Effector CD4-positive, alpha-beta T cell (primary cell): Measurements from ENCODE around the gene FBF1.

Experiments used
- DNase-seq: peaks from one replicate; pipeline ENCODE4 v3.0.0-alpha.2; 2020

The FBF1 gene

DNA sequence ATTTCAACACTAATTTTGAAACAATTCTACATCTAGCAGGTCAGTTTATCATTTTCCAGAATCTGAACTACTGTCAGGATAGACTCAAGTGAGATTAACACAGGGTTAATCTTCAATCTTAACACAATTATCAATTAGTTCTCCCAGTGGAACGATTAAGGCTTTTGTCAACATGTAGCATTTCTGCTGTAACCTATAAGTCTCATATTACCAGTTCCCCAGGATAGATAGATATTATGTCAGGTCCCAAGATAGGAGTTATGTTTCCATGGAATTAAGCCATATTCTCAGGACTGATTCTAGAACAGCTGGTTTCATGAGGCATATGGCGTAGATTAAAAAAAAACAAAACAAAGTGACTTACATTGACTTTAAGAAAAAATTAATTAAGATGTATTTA lies 4.4 kb upstream of the FBF1 start:
- DNase-seq = no peak

GRCh38 chr17:75943491-75943890 lies 2.6 kb upstream of the FBF1 start:
- no peak for DNase-seq

GRCh38 chr17:75942473-75942872 lies 1.6 kb upstream of the FBF1 start:
- DNase-seq = no peak

DNA sequence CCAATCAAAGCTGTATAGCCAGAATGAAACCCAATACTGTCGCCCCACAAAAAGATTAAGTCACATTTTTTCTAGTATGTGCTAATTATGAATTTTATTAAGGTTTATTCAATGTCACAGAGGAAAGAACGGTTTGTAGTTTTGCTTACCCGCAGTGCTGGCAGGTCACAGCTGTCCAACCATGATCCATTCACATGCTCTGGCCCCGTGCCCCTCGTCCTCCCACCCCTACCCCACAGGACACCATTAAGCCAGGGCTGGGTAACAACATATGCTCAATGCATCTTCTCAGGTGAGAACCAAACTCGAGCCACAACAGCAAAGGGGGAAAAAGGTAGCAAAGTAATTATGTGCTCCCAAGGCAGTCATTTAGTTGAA lies 589 bp upstream of the FBF1 start:
- DNase-seq = no peak

- DNase-seq = no peak
Observed at GRCh38 chr17:75937652-75938051, 3.2 kb downstream of the FBF1 start.

GRCh38 chr17:75933808-75934207 lies 7.0 kb downstream of the FBF1 start:
- no peak for DNase-seq

DNA sequence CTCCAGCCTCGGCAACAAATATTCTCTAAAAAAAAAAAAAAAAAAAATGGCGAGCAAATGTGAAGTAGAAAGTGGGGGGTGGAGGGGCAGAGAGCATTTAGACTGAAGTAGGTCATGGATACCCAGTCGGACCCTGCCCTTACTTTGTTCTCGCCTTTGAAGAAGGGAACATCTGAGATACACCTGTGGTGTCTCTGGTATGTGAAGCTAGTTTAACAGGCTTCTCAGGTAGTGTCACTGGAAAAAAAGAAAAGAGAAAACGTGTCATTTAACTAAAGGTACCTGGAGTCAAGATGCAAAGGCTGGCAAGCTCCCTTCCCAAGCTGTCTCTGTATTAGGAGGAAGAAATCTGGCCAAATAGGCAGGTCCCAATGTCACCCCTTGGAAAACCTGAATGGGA lies 8.0 kb downstream of the FBF1 start:
- no peak for DNase-seq

- DNase-seq = no peak
Observed at GRCh38 chr17:75931062-75931461, 9.8 kb downstream of the FBF1 start.

DNA sequence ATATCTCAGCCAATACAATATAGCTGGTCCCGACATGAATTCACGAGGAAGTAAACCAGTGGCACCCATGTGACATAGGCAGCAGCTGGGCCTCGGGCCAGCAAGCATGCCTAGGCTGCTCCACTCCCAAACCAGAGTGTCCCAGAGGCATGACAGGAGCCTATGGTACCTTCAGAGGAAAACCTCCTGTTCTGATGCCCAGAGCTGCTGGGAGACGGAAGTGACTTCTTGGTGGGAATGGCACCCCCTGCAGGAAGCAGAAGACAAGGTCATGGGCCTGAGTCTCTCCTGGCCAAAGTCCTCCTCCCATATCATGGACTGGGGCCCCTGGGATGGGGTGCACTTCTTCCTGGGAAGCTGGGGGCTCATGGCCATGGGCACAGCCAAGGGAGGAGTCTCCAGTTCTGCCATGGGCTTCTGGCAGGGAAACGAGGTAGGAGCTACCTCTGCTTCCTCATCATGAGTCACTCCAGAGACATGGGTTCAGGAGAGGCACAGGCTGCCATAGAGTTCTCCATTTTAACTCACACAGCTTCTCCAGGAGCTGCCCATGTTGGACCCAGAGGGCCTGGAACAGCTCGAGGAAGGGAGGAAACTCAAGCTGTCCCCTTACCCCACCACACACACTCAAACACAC lies 13.4 kb downstream of the FBF1 start:
- DNase-seq = no peak

DNA sequence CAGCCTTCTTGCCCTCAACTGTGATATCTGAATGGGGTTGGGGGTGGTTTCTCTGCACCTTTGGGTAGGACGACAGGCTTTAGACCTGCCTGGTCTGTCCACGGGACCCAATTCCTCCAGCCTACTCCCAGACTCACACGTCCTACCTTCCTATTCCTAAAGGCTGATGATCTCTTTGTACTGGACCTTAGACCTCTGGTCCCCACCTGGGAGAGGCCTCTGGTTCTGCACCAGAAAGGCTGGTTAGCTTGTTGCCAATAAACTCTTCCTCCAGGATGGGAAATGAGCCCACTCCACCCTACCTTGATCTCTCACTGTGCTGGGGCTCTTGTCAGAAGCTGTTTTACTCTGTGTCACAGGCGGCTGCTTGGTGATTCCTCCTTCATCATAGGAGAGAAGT lies 14.4 kb downstream of the FBF1 start:
- DNase-seq = no peak

DNA sequence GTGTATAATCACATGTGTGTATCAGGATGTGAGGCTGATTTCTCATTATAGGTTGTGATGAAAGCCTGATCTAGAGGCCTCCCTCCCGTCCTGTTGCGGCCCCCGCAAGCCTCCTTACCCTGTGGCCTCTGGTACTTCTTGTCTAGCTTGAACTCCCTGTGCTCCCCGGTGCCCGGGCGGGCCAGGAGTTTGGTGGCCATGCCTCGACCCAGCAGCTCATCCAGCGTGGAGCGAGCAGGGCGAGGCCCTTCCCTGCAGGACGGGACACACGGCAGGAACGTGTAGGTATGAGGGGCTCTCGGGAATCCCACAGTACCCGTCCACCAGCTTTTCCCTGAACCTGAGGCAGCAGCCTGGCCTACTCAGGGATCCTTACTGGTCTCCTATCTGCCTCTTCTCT lies 14.9 kb downstream of the FBF1 start:
- DNase-seq = no peak

GRCh38 chr17:75925103-75925502 lies 15.7 kb downstream of the FBF1 start:
- no peak for DNase-seq

DNA sequence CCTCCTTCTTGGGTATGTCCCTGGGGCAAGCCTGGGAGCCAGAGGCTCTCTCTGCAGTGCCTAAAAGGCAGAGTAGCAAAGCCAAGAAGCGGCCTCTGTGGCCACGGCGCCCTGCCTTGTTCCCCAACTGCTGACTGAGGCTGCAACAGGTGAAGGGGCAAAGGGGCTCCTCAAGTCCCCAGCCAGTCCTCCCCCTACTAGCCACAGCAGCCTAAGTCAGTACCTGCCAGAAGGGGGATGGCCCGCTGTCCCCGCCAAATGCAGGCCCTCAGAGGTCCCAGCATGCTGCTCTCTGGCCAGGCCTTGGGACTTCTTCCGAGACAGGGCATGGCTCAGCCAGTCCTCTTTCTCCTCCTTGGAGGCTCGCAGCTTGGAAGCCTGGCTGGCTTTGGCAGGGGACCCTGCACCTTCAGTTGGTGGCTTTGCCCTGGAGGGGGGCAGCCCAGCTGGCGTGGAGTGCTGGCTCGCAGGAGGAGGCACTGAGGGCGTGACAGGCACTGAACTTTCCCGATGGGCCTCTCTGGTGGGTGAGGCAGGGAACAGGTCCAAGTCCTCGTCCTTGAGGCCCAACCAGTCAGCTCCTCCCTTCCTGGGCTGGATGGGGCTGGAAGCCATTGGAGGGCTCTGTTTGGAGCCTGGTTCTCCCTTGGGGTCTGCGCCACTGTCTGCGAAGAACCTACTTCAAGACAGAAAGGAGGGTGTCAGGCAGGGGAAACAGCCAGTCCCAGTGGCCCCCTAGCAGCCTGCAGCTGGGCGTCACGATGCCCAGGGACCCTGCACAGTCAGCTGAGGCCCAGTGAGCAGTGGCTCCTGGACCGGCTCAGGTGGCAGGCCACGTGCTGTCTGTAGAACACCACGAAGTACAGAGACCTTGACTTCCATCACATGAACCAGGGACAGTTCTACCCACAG lies 17.6 kb downstream of the FBF1 start:
- no peak for DNase-seq

- no peak for DNase-seq
Observed at GRCh38 chr17:75922173-75922961, 18.5 kb downstream of the FBF1 start.

DNA sequence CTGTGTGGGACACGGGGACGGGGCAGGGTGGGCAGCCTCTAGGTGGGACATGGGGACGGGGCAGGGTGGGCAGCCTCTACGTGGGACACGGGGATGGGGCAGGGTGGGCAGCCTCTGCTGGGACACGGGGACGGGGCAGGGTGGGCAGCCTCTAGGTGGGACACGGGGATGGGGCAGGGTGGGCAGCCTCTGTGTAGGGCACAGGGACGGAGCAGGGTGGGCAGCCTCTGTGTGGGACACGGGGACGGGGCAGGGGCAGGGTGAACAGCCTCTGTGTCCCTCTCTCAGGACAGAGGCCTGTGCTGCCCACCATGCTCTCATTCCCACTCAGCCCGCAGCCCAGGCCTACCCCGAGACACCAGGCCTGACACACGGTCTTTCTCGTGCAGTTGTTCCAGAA lies 19.2 kb downstream of the FBF1 start:
- no peak for DNase-seq

DNA sequence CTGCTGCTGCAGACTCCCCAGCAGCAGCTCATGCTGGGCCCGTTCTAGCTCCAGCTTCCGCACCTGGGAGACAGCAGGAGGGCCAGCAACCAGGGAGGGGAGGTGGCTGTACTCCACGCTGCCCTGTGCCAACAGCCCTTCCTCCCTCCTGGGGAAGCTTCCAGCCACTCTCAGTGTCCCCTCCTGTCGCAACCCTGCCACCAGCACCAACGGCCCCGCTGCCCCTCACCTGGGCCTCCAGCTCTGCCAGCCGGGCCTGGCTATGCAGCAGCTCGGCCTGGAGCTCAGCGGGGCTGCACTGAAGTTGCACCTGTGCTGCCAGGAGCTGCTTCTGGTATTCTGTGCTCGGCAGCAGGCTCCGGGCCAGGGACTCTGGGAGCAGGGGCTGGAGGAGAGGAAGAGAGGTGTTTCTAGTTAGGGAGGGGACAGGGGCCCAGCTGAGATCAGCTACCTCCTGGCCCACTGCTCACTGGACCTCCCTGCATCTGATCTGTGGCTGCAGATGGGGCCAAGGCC lies 20.7 kb downstream of the FBF1 start:
- DNase-seq = no peak

GRCh38 chr17:75919611-75920010 lies 21.2 kb downstream of the FBF1 start:
- no peak for DNase-seq

GRCh38 chr17:75917917-75918445 lies 22.9 kb downstream of the FBF1 start:
- DNase-seq = no peak

GRCh38 chr17:75917141-75917916 lies 23.5 kb downstream of the FBF1 start:
- DNase-seq = no peak

DNA sequence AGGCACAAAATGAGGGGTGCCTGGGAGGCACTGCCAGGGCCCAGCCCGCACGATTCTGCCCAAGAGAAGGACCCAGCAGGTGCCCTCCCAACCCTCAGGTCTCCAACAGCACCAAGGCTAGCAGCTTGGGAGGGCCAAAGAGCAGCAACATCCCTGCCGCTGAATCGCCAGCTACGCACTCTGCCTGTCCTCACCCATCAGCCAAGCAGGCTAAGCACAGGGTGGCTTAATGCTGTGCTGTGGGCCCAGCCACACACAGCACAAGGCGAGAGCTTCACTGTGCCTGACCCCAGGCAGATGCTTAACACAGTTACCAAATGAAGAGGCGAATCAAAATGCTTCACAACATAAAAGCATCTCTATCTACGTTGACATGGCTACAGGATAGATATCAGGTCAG lies 25.6 kb downstream of the FBF1 start:
- DNase-seq = no peak

DNA sequence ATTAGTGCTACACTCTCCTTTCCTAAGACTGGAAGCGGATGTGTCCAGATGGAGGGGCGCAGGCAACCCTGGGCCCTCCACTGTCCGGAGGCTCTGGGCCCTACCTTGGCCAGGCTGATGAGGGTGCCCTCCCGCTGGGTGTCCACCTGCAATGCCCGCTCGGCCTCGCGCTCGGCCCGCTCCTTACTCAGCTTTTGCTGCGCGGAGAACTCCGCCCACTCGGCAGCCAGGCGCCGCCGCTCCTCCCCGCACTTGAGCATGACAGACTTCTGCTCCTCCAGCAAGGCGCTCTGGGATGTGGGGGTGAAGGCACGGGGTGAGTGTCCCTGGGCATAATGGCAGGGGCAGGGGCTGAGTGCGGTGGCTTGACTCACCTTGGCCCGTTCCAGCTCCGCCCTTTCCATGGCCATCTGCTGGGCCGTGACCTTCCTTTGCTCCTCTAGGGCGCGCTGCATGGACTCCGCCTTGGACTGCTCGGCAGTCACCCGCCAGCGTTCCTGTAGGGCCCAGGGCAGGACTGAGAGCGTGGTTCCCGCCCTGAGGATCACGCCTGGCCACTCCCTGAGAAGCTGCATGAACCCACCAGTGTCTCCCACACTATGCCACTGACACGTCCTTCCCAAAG lies 26.1 kb downstream of the FBF1 start:
- no peak for DNase-seq
